WTC11 (cell line): Measurements from ENCODE around the gene CYP46A1. TPM values are rescaled to one million over a fixed set of nuclear protein-coding genes. Genes with fewer than 3 reads are reported as not detected.

ENCODE experiments used
- ATAC-seq: fragments of 200-7000 bp; cut with Tn5 transposase; 2 replicates; pipeline ENCODE4 v1.10.0; 2021; ENCODE audit warnings: mild to moderate bottlenecking, moderate library complexity
- CTCF ChIA-PET: fragments of 300-600 bp; sonication (Branson Sonifier 250); formaldehyde crosslinking; loops from one replicate; lab custom pipeline; 2021; ENCODE audit warnings: antibody characterized with exemption; lab: Charles Lee
- POLR2A ChIA-PET: fragments of 350-600 bp; sonication (Branson Sonifier 250); formaldehyde crosslinking; loops from one replicate; lab custom pipeline; 2021; ENCODE audit warnings: antibody characterized with exemption; lab: Charles Lee
- DNase-seq: peaks from one replicate; pipeline ENCODE4 v3.0.0; 2021; ENCODE audit warnings: low spot score
- H3K27ac Mint-ChIP-seq: 2 replicates; pipeline ENCODE4 v1.8.0; 2021; ENCODE audit warnings: mixed read lengths
- H3K27me3 Mint-ChIP-seq: 2 replicates; pipeline ENCODE4 v1.8.0; 2021; ENCODE audit warnings: low read depth, mild to moderate bottlenecking, moderate library complexity, mixed read lengths
- H3K36me3 Mint-ChIP-seq: 2 replicates; pipeline ENCODE4 v1.8.0; 2021; ENCODE audit warnings: mixed read lengths
- H3K4me1 Mint-ChIP-seq: 2 replicates; pipeline ENCODE4 v1.8.0; 2022; ENCODE audit warnings: mixed read lengths
- H3K4me3 Mint-ChIP-seq: 2 replicates; pipeline ENCODE4 v1.8.0; 2021; ENCODE audit warnings: mild to moderate bottlenecking, moderate library complexity, mixed read lengths
- H3K9me3 Mint-ChIP-seq: 2 replicates; pipeline ENCODE4 v1.8.0; 2021; ENCODE audit warnings: mixed read lengths
- AR ChIP-seq: fragments of 250-450 bp; sonication (Bioruptor Pico); IDR thresholded peaks from 2 replicates; pipeline ENCODE4 v1.9.0; 2021; ENCODE audit warnings: mild to moderate bottlenecking
- ATF1 ChIP-seq: sonication (generic); formaldehyde crosslinking; IDR thresholded peaks from 2 replicates; pipeline ENCODE4 v1.8.1; 2023; ENCODE audit warnings: mild to moderate bottlenecking, moderate library complexity, missing genetic modification reagents
- CREB1 ChIP-seq: sonication (generic); formaldehyde crosslinking; IDR thresholded peaks from 2 replicates; pipeline ENCODE4 v1.8.0; 2023; ENCODE audit warnings: mild to moderate bottlenecking, missing genetic modification reagents
- CTCF ChIP-seq: fragments of 200-600 bp; IDR thresholded peaks from 2 replicates; pipeline ENCODE4 v1.8.0; 2022; ENCODE audit warnings: antibody characterized with exemption
- ELF4 ChIP-seq: sonication (generic); formaldehyde crosslinking; IDR thresholded peaks from 2 replicates; pipeline ENCODE4 v1.8.1; 2022; ENCODE audit warnings: low read depth, mild to moderate bottlenecking, moderate library complexity, missing genetic modification reagents
- ESRRA ChIP-seq: sonication (generic); formaldehyde crosslinking; IDR thresholded peaks from 2 replicates; pipeline ENCODE4 v1.8.1; 2022; ENCODE audit warnings: mild to moderate bottlenecking, missing genetic modification reagents, borderline replicate concordance
- FOXK1 ChIP-seq: sonication (generic); formaldehyde crosslinking; IDR thresholded peaks from 2 replicates; pipeline ENCODE4 v1.8.0; 2022; ENCODE audit warnings: mild to moderate bottlenecking, moderate library complexity, missing genetic modification reagents
- FOXP4 ChIP-seq: sonication (generic); formaldehyde crosslinking; IDR thresholded peaks from 2 replicates; pipeline ENCODE4 v1.8.0; 2022; ENCODE audit warnings: mild to moderate bottlenecking, missing genetic modification reagents
- GTF2I ChIP-seq: fragments of 250-450 bp; sonication (Bioruptor Pico); conservative IDR thresholded peaks from 2 replicates; pipeline ENCODE4 v1.4.0; 2021; ENCODE audit warnings: mild to moderate bottlenecking
- NFE2L1 ChIP-seq: sonication (generic); formaldehyde crosslinking; IDR thresholded peaks from 2 replicates; pipeline ENCODE4 v1.8.1; 2023; ENCODE audit warnings: missing genetic modification reagents
- NFYB ChIP-seq: sonication (generic); formaldehyde crosslinking; conservative IDR thresholded peaks from 2 replicates; pipeline ENCODE4 v1.8.0; 2022; ENCODE audit warnings: low read depth, missing genetic modification reagents
- NR2C2 ChIP-seq: sonication (generic); formaldehyde crosslinking; IDR thresholded peaks from 2 replicates; pipeline ENCODE4 v1.8.0; 2022; ENCODE audit warnings: mild to moderate bottlenecking, missing genetic modification reagents
- SMAD4 ChIP-seq: sonication (generic); formaldehyde crosslinking; IDR thresholded peaks from 2 replicates; pipeline ENCODE4 v1.8.0; 2022; ENCODE audit warnings: mild to moderate bottlenecking, missing genetic modification reagents
- TEAD1 ChIP-seq: sonication (generic); formaldehyde crosslinking; IDR thresholded peaks from 2 replicates; pipeline ENCODE4 v1.8.0; 2022; ENCODE audit warnings: mild to moderate bottlenecking, missing genetic modification reagents
- TP53 ChIP-seq: sonication (generic); formaldehyde crosslinking; IDR thresholded peaks from 2 replicates; pipeline ENCODE4 v1.8.1; 2023; ENCODE audit warnings: mild to moderate bottlenecking, missing genetic modification reagents
- ZBTB43 ChIP-seq: sonication (generic); formaldehyde crosslinking; IDR thresholded peaks from 2 replicates; pipeline ENCODE4 v1.8.1; 2023; ENCODE audit warnings: mild to moderate bottlenecking, missing genetic modification reagents
- total RNA-seq: library from RNA; stranded (reverse); gene quantifications from 3 replicates; pipeline ENCODE4 v1.2.3, GENCODE V29; 2021
- TF ChIP-seq, protein P1 (sequence below): sonication (generic); formaldehyde crosslinking; IDR thresholded peaks from 2 replicates; pipeline ENCODE4 v1.8.0; 2023; ENCODE audit warnings: mild to moderate bottlenecking, missing genetic modification reagents
- TF ChIP-seq, protein P2 (sequence below): sonication (generic); formaldehyde crosslinking; IDR thresholded peaks from 2 replicates; pipeline ENCODE4 v1.8.1; 2022; ENCODE audit warnings: low read depth, mild to moderate bottlenecking, moderate library complexity, missing genetic modification reagents, borderline replicate concordance
- TF ChIP-seq, protein P3 (sequence below): sonication (generic); formaldehyde crosslinking; IDR thresholded peaks from 2 replicates; pipeline ENCODE4 v1.8.0; 2022; ENCODE audit warnings: mild to moderate bottlenecking, missing genetic modification reagents
- TF ChIP-seq, protein P4 (sequence below): fragments of 250-450 bp; sonication (Bioruptor Pico); IDR thresholded peaks from 2 replicates; pipeline ENCODE4 v2.1.2; 2022; ENCODE audit warnings: mild to moderate bottlenecking, moderate library complexity

CYP46A1 gene
- total RNA-seq, 1 experiment from 2014 or later, result 0.77 TPM

DNA sequence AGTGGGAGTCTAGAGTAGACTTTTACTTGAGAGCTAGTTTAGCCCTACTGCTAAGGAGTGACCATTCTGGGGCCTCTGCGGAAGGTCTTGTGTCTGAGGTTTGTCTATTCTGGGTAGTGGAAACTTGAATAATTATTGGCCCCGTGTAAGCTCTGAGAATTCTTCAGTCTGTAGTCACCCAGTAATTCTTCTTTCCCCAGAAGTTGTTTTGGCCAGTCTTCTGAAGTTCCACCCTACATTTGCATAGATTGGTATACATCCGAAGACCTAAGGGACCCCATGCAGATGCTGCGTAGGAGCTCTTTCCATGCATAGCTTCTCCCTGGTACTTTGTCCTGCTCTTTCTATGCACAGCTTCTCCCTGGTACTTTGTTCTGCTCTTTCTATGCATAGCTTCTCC lies 12.8 kb downstream of the CYP46A1 start:
- Mint-ChIP-seq H3K27ac (no peak overlapping the region), H3K36me3 (peaks cover under 1% of the 10 kb centered on the region; the same call in 1 of the 2 replicates)
- POLR2A ChIA-PET, result no interaction called here
- ATAC-seq, result no peak
- TF ChIP-seq ELF4 (CRISPR knock-in tag), result no peak
- no peak for TF ChIP-seq FOXP4 (CRISPR knock-in tag)
- TF ChIP-seq FOXK1 (CRISPR knock-in tag), result no peak
- TF ChIP-seq NFYB (CRISPR knock-in tag), result no peak
- no peak for TF ChIP-seq TEAD1 (CRISPR knock-in tag)
- TF ChIP-seq, protein P1, sequence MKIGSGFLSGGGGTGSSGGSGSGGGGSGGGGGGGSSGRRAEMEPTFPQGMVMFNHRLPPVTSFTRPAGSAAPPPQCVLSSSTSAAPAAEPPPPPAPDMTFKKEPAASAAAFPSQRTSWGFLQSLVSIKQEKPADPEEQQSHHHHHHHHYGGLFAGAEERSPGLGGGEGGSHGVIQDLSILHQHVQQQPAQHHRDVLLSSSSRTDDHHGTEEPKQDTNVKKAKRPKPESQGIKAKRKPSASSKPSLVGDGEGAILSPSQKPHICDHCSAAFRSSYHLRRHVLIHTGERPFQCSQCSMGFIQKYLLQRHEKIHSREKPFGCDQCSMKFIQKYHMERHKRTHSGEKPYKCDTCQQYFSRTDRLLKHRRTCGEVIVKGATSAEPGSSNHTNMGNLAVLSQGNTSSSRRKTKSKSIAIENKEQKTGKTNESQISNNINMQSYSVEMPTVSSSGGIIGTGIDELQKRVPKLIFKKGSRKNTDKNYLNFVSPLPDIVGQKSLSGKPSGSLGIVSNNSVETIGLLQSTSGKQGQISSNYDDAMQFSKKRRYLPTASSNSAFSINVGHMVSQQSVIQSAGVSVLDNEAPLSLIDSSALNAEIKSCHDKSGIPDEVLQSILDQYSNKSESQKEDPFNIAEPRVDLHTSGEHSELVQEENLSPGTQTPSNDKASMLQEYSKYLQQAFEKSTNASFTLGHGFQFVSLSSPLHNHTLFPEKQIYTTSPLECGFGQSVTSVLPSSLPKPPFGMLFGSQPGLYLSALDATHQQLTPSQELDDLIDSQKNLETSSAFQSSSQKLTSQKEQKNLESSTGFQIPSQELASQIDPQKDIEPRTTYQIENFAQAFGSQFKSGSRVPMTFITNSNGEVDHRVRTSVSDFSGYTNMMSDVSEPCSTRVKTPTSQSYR, result no peak
- no peak for TF ChIP-seq ESRRA (CRISPR knock-in tag)
- TF ChIP-seq TP53 (CRISPR knock-in tag), result no peak
- TF ChIP-seq, protein P2, sequence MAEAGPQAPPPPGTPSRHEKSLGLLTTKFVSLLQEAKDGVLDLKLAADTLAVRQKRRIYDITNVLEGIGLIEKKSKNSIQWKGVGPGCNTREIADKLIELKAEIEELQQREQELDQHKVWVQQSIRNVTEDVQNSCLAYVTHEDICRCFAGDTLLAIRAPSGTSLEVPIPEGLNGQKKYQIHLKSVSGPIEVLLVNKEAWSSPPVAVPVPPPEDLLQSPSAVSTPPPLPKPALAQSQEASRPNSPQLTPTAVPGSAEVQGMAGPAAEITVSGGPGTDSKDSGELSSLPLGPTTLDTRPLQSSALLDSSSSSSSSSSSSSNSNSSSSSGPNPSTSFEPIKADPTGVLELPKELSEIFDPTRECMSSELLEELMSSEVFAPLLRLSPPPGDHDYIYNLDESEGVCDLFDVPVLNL (CRISPR knock-in tag), result no peak
- TF ChIP-seq, protein P3, sequence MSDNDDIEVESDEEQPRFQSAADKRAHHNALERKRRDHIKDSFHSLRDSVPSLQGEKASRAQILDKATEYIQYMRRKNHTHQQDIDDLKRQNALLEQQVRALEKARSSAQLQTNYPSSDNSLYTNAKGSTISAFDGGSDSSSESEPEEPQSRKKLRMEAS (CRISPR knock-in tag), result no peak
- no peak for TF ChIP-seq CREB1
- TF ChIP-seq GTF2I (CRISPR knock-in tag), result no peak
- no peak for TF ChIP-seq CTCF
- TF ChIP-seq NR2C2 (CRISPR knock-in tag), result no peak
- no peak for TF ChIP-seq SMAD4 (CRISPR knock-in tag)
- TF ChIP-seq NFE2L1 (CRISPR knock-in tag), result no peak
- TF ChIP-seq, protein P4, sequence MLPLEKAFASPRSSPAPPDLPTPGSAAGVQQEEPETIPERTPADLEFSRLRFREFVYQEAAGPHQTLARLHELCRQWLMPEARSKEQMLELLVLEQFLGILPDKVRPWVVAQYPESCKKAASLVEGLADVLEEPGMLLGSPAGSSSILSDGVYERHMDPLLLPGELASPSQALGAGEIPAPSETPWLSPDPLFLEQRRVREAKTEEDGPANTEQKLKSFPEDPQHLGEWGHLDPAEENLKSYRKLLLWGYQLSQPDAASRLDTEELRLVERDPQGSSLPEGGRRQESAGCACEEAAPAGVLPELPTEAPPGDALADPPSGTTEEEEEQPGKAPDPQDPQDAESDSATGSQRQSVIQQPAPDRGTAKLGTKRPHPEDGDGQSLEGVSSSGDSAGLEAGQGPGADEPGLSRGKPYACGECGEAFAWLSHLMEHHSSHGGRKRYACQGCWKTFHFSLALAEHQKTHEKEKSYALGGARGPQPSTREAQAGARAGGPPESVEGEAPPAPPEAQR, result no peak
- TF ChIP-seq, all 79 proteins: peak for 0
- CTCF ChIA-PET, result interaction anchor here (3.1 kb wide), 1 partner anchor 9 kb away, joined by 16 read pairs; no protein-coding TSS in a partner anchor
- no peak for DNase-seq
- peaks cover under 1% of the 10 kb centered on the region for H3K9me3 Mint-ChIP-seq
- no peaks in the 10 kb centered on the region for H3K4me1 Mint-ChIP-seq
- no peak overlapping the region for H3K4me3 Mint-ChIP-seq
- no peaks in the 10 kb centered on the region for H3K27me3 Mint-ChIP-seq

- ATAC-seq (no peak), DNase-seq (no peak)
- Mint-ChIP-seq H3K36me3 (peaks cover 9% of the 10 kb centered on the region), H3K27ac (no peak overlapping the region), H3K4me1 (no peaks in the 10 kb centered on the region), H3K27me3 (peaks cover 3% of the 10 kb centered on the region; the same call in 1 of the 2 replicates), H3K9me3 (peaks cover 11% of the 10 kb centered on the region), H3K4me3 (no peak overlapping the region)
- CTCF ChIA-PET, result interaction anchor here (3.1 kb wide), 1 partner anchor 10 kb away, joined by 16 read pairs; no protein-coding TSS in a partner anchor
- POLR2A ChIA-PET, result no interaction called here
- TF ChIP-seq ZBTB43 (CRISPR knock-in tag) (no peak), ATF1 (no peak), AR (CRISPR knock-in tag) (no peak), FOXP4 (CRISPR knock-in tag) (no peak)
Observed at GRCh38 chr14:99698236-99698635, 14.1 kb downstream of the CYP46A1 start.
